ENCODE measurements around the gene ODAPH.

- TF ChIP-seq CTCF (optimal IDR thresholded peaks at IDR 0.05 in 1 of 3, IDR thresholded peaks at IDR 0.05 in 1 of 3, conservative IDR thresholded peaks at IDR 0.05 in 1 of 3; ENCODE audit: extremely low read depth in 1 of 3, insufficient read depth in 2 of 3, low read length in 3 of 3) (no peak), EZH2 (IDR thresholded peaks at IDR 0.05; ENCODE audit: low read length) (no peak)
Measured at GRCh38 chr4:75525086-75525485, 30.8 kb upstream of the ODAPH start.
